OCI-LY1 (cell line): ENCODE data around the gene ZNF575.

Source experiments
- H2AFZ ChIP-seq: fragments of 200-600 bp; sonication (generic), shearing (Covaris generic); 2 replicates; pipeline ENCODE4 v1.6.0; 2014; ENCODE audit warnings: antibody characterized with exemption, mild to moderate bottlenecking, low read length
- H3F3A ChIP-seq: fragments of 200-600 bp; sonication (generic), shearing (Covaris generic); 2 replicates; pipeline ENCODE4 v1.6.0; 2014; ENCODE audit warnings: mild to moderate bottlenecking, antibody characterized with exemption, low read length, moderate library complexity; ENCODE audit not compliant: insufficient read depth
- H3K27ac ChIP-seq: fragments of 200-600 bp; sonication (generic); 2 replicates; pipeline ENCODE4 v1.5.1; 2014; ENCODE audit warnings: low read length, mixed run types, mild to moderate bottlenecking, low read depth; ENCODE audit not compliant: poor library complexity, severe bottlenecking
- H3K27me3 ChIP-seq: fragments of 200-600 bp; sonication (generic); 2 replicates; pipeline ENCODE4 v1.6.0; 2014; ENCODE audit warnings: antibody characterized with exemption, mild to moderate bottlenecking, low read length, moderate library complexity; ENCODE audit not compliant: insufficient read depth
- H3K36me3 ChIP-seq: fragments of 200-600 bp; sonication (generic); 2 replicates; pipeline ENCODE4 v1.6.1; 2014; ENCODE audit warnings: mild to moderate bottlenecking, antibody characterized with exemption, low read length, moderate library complexity, mixed read lengths; ENCODE audit not compliant: insufficient read depth
- H3K4me1 ChIP-seq: fragments of 200-600 bp; sonication (generic); 2 replicates; pipeline ENCODE4 v1.5.1; 2014; ENCODE audit warnings: mild to moderate bottlenecking, low read length, moderate library complexity; ENCODE audit not compliant: insufficient read depth, severe bottlenecking
- H3K4me2 ChIP-seq: fragments of 200-600 bp; sonication (generic), shearing (Covaris generic); 2 replicates; pipeline ENCODE4 v1.6.1; 2014; ENCODE audit warnings: low read length
- H3K4me3 ChIP-seq: fragments of 200-600 bp; sonication (generic); 2 replicates; pipeline ENCODE4 v1.5.1; 2014; ENCODE audit warnings: low read length, low read depth, mild to moderate bottlenecking, mixed read lengths; ENCODE audit not compliant: poor library complexity, severe bottlenecking
- H3K79me2 ChIP-seq: fragments of 200-600 bp; shearing (Covaris generic); 2 replicates; pipeline ENCODE4 v1.6.1; 2016; ENCODE audit warnings: mixed run types, low read length, mixed read lengths; ENCODE audit not compliant: insufficient read depth
- H3K9ac ChIP-seq: fragments of 200-600 bp; sonication (generic), shearing (Covaris generic); 2 replicates; pipeline ENCODE4 v1.6.1; 2014; ENCODE audit warnings: mild to moderate bottlenecking, low read length, mixed read lengths
- H3K9me2 ChIP-seq: fragments of 200-600 bp; sonication (generic), shearing (Covaris generic); 2 replicates; pipeline ENCODE4 v1.6.1; 2014; ENCODE audit warnings: low read depth, mild to moderate bottlenecking, low read length, mixed read lengths
- H3K9me3 ChIP-seq: fragments of 200-600 bp; shearing (Covaris generic); 2 replicates; pipeline ENCODE4 v1.6.1; 2014; ENCODE audit warnings: low read length, mixed read lengths
- H4K20me1 ChIP-seq: fragments of 200-600 bp; sonication (generic), shearing (Covaris generic); 2 replicates; pipeline ENCODE4 v1.6.0; 2016; ENCODE audit warnings: mild to moderate bottlenecking, low read length; ENCODE audit not compliant: insufficient read depth
- CTCF ChIP-seq: fragments of 200-600 bp; sonication (generic), shearing (Covaris generic); IDR thresholded peaks from 2 replicates; pipeline ENCODE4 v1.5.1; 2017; ENCODE audit warnings: mild to moderate bottlenecking, antibody characterized with exemption, low read length, moderate library complexity, mixed read lengths
- EZH2 ChIP-seq: fragments of 200-600 bp; sonication (generic), shearing (Covaris generic); IDR thresholded peaks from 2 replicates; pipeline ENCODE4 v1.8.0; 2017; ENCODE audit warnings: borderline replicate concordance, mixed run types, mild to moderate bottlenecking, antibody characterized with exemption, low read length, moderate library complexity, mixed read lengths

Gene ZNF575

GRCh38 chr19:43551399-43552197, 18.6 kb downstream of the ZNF575 start:
- H3K27me3 ChIP-seq = no peaks in the 10 kb centered on the region
- no peaks in the 10 kb centered on the region for H3K9me2 ChIP-seq
- H3K79me2 ChIP-seq = no peaks in the 10 kb centered on the region
- no peaks in the 10 kb centered on the region for H3K4me1 ChIP-seq
- H3K36me3 ChIP-seq = peaks cover 44% of the 10 kb centered on the region
- no peak overlapping the region for H2AFZ ChIP-seq
- H3K27ac ChIP-seq = no peak overlapping the region
- H3K9ac ChIP-seq = no peak overlapping the region
- H4K20me1 ChIP-seq = no peaks in the 10 kb centered on the region
- H3K9me3 ChIP-seq = no peaks in the 10 kb centered on the region
- H3F3A ChIP-seq = no peaks in the 10 kb centered on the region
- no peak overlapping the region for H3K4me2 ChIP-seq
- TF ChIP-seq CTCF (no peak), EZH2 (no peak)
- no peak overlapping the region for H3K4me3 ChIP-seq

- H3K4me1 ChIP-seq = no peaks in the 10 kb centered on the region
- no peaks in the 10 kb centered on the region for H4K20me1 ChIP-seq
- TF ChIP-seq CTCF = no peak
- no peak for TF ChIP-seq EZH2
- H3K79me2 ChIP-seq = no peaks in the 10 kb centered on the region
- peaks cover 44% of the 10 kb centered on the region for H3K36me3 ChIP-seq
- H3K9me2 ChIP-seq = no peaks in the 10 kb centered on the region
- no peaks in the 10 kb centered on the region for H3K9me3 ChIP-seq
- no peak overlapping the region for H3K4me3 ChIP-seq
- H3K27ac ChIP-seq = no peak overlapping the region
- no peaks in the 10 kb centered on the region for H3F3A ChIP-seq
- H2AFZ ChIP-seq = no peak overlapping the region
- H3K9ac ChIP-seq = no peak overlapping the region
- no peak overlapping the region for H3K4me2 ChIP-seq
- no peaks in the 10 kb centered on the region for H3K27me3 ChIP-seq
Measured at GRCh38 chr19:43552198-43552450, 19.1 kb downstream of the ZNF575 start.

- Histone ChIP-seq H2AFZ (no peak overlapping the region), H4K20me1 (no peaks in the 10 kb centered on the region), H3K9me3 (no peaks in the 10 kb centered on the region), H3K36me3 (peaks cover 44% of the 10 kb centered on the region), H3K9ac (no peak overlapping the region), H3K4me3 (no peak overlapping the region), H3K27me3 (no peaks in the 10 kb centered on the region), H3K4me2 (no peak overlapping the region), H3K79me2 (no peaks in the 10 kb centered on the region), H3K27ac (no peak overlapping the region), H3K4me1 (no peaks in the 10 kb centered on the region), H3F3A (no peaks in the 10 kb centered on the region), H3K9me2 (no peaks in the 10 kb centered on the region)
- no peak for TF ChIP-seq CTCF
- no peak for TF ChIP-seq EZH2
Measured at GRCh38 chr19:43552616-43553015, 19.6 kb downstream of the ZNF575 start.
